ENCODE results near the gene IPPK. TPM values are rescaled to one million over a fixed set of nuclear protein-coding genes. Genes with fewer than 3 reads are reported as not detected.

The IPPK gene
- total and polyA plus RNA-seq, 2 experiments from 2014 or later, result 6.4 to 7.0 TPM

GRCh38 chr9:92669527-92669889 is 423 bp downstream of the IPPK start:
- H3K4me3 ChIP-seq, result peak overlapping the region; percentile 91
- H3K27me3 ChIP-seq, result no peaks in the 10 kb centered on the region
- H3K4me1 ChIP-seq (ENCODE audit: low read depth), result peaks cover 4% of the 10 kb centered on the region
- peak overlapping the region; percentile 79 for H3K27ac ChIP-seq
- TF ChIP-seq CTCF (IDR thresholded peaks at IDR 0.05; ENCODE audit: low read depth, low read length), result no peak
- no peaks in the 10 kb centered on the region for H3K9me3 ChIP-seq (ENCODE audit: low read depth)
- no peak for DNase-seq (ENCODE audit: low read depth in 1 of 2, low spot score in 1 of 2)
- no peaks in the 10 kb centered on the region for H3K36me3 ChIP-seq

GRCh38 chr9:92668746-92669526 is 995 bp downstream of the IPPK start:
- DNase-seq (ENCODE audit: low read depth in 1 of 2, low spot score in 1 of 2), result peak; percentile 47 to 71
- peaks cover 4% of the 10 kb centered on the region for H3K4me1 ChIP-seq (ENCODE audit: low read depth)
- TF ChIP-seq CTCF (IDR thresholded peaks at IDR 0.05; ENCODE audit: low read depth, low read length), result no peak
- no peaks in the 10 kb centered on the region for H3K36me3 ChIP-seq
- no peaks in the 10 kb centered on the region for H3K27me3 ChIP-seq
- H3K27ac ChIP-seq, result peak overlapping the region; percentile 79
- no peaks in the 10 kb centered on the region for H3K9me3 ChIP-seq (ENCODE audit: low read depth)
- peak overlapping the region; percentile 91 for H3K4me3 ChIP-seq

- H3K4me1 ChIP-seq (ENCODE audit: low read depth), result peaks cover 4% of the 10 kb centered on the region
- H3K27me3 ChIP-seq, result no peaks in the 10 kb centered on the region
- H3K9me3 ChIP-seq (ENCODE audit: low read depth), result no peaks in the 10 kb centered on the region
- no peaks in the 10 kb centered on the region for H3K36me3 ChIP-seq
- no peak overlapping the region for H3K4me3 ChIP-seq
- no peak for TF ChIP-seq CTCF (IDR thresholded peaks at IDR 0.05; ENCODE audit: low read depth, low read length)
- no peak for DNase-seq (ENCODE audit: low read depth in 1 of 2, low spot score in 1 of 2)
- H3K27ac ChIP-seq, result no peak overlapping the region
Observed at GRCh38 chr9:92666912-92667532, 2.9 kb downstream of the IPPK start.

- H3K27ac ChIP-seq, result no peak overlapping the region
- no peaks in the 10 kb centered on the region for H3K36me3 ChIP-seq
- H3K4me1 ChIP-seq (ENCODE audit: low read depth), result peaks cover 4% of the 10 kb centered on the region
- no peak for TF ChIP-seq CTCF (IDR thresholded peaks at IDR 0.05; ENCODE audit: low read depth, low read length)
- no peak overlapping the region for H3K4me3 ChIP-seq
- DNase-seq (ENCODE audit: low read depth in 1 of 2, low spot score in 1 of 2), result no peak
- no peaks in the 10 kb centered on the region for H3K27me3 ChIP-seq
- no peaks in the 10 kb centered on the region for H3K9me3 ChIP-seq (ENCODE audit: low read depth)
Observed at GRCh38 chr9:92666236-92666635, 3.7 kb downstream of the IPPK start.

GRCh38 chr9:92665836-92666235 is 4.1 kb downstream of the IPPK start:
- Histone ChIP-seq H3K27ac (no peak overlapping the region), H3K9me3 (ENCODE audit: low read depth) (no peaks in the 10 kb centered on the region), H3K4me3 (no peak overlapping the region), H3K4me1 (ENCODE audit: low read depth) (peaks cover 4% of the 10 kb centered on the region), H3K27me3 (no peaks in the 10 kb centered on the region), H3K36me3 (no peaks in the 10 kb centered on the region)
- no peak for TF ChIP-seq CTCF (IDR thresholded peaks at IDR 0.05; ENCODE audit: low read depth, low read length)
- no peak for DNase-seq (ENCODE audit: low read depth in 1 of 2, low spot score in 1 of 2)

Measured in cardiac muscle cell (in vitro differentiated cells and primary cell).